HG02623 (cell line): ENCODE results near the gene PPCS.

Experiments
- ATAC-seq: cut with Tn5 transposase; IDR thresholded peaks from one replicate; pipeline ENCODE4 v1.9.1; 2021; ENCODE audit warnings: moderate library complexity; ENCODE audit not compliant: unreplicated experiment

PPCS gene

DNA sequence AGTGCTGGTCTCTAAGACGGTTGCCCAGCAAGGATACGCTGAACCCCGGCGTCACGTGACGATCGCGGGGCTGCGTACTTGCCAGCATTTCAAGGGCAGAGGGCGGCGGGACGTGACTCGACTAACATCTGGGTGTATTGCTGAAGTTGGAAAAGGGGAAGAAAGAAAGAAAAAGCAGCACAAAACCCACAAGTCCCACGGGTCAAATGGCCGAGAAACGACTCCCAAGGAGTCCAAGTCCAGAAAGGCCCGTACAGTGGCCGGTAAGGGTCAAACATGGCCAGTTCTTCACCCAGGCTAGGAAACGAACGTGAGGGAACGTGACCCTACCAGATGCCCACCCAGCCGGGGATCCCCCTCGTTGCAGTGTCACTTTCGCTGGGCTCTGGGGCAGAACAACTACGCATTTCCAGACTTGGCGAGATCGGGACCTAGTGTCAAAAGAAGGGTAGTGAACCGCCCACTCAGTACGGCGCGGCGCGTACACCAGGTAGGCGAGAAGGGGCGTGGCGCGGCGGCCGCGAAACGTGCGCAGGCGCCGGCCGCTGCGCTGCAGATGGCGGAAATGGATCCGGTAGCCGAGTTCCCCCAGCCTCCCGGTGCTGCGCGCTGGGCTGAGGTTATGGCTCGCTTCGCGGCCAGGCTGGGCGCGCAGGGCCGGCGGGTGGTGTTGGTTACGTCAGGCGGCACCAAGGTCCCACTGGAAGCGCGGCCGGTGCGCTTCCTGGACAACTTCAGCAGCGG is at the start of gene PPCS, which contains the start of gene ZMYND12:
PPCS (plus strand) TSS at position 534 of the 744 bp plus-strand sequence; CDS start at position 557, 23 bp downstream.
ZMYND12 (minus strand) TSS at position 13 of the 744 bp plus-strand sequence. CDS start 25 bp downstream, outside the sequence.
- ATAC-seq: peak; percentile 83

DNA sequence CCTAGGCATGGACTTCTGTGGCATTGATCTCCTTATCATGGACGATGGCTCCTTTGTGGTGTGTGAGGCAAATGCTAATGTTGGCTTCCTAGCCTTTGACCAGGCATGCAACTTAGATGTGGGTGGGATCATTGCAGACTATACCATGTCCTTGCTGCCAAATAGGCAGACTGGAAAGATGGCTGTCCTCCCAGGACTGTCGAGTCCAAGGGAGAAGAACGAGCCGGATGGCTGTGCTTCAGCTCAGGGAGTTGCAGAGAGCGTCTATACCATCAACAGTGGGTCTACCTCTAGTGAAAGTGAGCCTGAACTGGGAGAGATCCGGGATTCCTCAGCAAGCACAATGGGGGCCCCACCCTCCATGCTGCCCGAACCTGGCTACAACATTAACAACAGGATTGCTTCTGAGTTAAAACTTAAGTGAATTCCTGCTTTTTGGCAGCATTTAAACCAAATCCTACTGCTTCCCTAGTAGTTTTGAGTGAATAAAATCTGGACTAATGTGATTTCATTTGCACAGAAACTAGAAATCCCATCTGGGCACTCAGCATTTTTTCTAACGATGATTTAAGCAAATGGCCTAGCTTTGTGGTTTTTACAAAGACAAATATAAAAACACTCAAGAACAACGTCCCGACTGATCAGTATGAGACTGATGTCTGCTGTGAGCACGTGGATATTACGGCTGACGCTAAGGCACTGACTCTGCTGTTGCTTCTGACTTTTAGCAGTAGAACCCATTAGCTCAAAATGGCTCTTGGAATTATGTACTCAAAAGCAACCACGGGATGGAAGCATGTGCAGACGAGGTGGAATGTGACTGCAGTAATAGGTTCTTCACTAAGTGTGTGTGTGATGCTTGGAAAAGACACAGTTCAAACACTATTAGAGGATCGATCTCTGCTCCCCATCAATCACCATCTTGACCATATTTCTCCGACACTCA is 41.5 kb upstream of the PPCS start:
- ATAC-seq: no peak

DNA sequence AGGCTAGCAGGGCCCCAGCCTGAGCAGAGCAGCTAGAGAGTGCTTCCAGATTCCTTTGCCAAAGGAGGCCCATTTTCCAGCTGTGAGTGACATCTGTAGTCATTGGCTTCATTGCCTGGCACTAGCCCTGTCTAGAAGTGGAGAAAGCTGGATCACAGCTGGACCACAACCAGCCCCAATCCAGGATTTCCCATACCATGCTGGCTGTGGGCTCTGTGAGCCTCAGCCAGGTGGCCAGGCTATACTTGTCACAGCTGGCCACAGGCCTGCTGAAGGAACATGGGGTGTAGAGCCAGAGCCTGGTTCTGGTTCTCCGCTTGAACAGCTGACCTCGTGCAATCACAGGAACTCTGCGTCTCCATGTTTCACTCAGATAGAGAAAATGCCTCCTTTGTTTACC is 39.2 kb upstream of the PPCS start:
- ATAC-seq: no peak

DNA sequence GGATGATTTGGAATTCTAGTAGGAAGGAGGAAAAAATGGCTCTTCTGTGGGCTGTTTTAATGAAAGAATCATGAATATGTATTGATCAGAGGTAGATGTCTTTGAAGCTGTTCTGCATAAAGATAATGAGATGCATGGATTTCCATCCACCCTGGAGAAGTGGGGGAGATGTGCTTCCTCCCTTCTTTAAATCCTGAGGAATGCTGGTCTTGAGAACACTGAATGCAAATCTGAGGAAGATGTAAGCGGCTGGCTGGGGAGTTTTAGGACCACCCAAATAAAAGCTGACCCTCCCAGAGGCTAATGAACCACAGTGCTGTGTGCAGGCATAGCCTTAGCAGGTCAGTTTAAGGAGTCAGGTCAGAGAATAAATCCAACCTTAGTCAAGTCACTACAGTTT is 37.8 kb upstream of the PPCS start:
- ATAC-seq: no peak

DNA sequence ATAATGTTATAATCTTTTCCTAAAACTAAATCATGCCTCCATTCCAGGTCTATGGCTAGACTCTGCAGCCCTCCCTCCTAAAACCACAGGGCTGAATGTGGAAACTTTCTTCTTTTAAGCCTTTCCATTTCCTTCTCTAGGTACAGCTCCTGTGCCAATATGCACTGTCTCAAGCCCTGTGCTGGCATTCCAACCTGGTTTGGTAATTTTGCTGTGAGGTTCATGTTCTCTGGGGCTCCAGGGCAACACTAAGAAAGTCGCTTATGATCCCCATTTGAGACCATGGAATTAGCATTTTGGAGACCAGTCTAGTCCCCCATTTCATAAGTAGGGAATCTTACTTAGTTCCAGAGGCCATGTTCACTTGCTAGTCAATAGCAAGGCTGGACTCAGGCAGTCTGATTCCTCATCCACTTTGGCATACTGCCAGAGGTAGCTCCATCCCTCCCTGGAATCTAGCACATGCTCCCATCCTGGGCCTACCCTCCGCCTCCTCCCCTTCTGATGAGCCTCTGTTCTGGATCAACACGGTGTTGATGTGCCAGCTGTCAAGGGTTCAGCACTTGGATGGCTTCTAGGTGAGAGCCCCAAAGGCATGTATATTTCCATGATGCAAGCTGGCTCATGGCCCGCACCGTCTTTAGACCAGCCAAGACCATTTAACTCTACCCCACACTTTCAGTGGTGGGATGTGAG is 37.1 kb upstream of the PPCS start:
- ATAC-seq: no peak

DNA sequence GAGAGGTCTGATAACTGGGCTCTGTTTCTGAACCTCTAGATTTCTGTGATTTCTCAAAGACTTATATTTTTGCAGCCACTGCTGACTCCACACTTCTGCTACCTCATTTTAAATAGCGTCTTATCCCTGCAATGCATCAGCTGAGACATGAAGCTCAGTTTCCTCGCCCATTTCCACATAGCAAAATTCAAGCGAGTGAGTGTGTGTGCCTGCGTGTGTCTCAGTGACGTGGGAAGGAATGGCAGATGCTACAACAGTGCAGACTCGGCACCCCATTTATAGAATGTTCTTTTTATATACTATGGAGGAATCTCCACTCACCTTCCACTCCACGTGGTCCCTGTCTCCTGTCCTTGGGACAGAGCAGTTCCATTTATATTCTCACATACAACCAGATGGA is 36.2 kb upstream of the PPCS start:
- no peak for ATAC-seq

DNA sequence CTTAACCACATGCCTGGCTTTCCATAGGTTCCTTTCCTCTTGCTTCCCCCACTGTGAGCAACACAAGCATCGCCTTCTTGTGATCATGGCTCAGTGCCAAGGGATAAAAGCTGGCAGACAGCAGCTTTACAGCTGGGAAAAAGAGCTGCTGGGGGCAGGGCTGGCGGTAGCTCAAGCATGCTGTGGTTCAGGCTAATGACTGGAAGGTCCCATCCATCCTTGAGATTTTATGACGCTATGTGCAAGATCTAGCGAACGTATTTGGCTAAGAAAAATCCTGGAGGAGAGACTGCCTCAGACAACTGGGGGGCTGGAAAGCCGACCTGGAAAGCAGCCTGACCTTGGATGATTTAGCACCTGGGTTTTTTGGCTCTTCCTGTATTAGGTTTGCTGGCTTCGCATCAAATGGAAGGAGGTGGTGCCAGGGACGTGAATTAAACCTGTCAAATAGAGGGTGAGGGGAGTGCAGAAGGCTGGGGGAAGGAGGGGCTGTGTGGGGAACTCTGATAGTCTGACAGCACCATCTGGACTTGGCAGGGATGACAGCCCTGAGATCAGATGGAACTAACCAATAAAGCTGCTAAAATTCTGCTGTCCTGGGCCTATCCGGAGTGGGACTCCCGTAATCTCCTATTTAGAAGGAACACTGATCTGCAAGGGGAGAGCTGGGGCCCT is 35.3 kb upstream of the PPCS start:
- ATAC-seq: no peak

DNA sequence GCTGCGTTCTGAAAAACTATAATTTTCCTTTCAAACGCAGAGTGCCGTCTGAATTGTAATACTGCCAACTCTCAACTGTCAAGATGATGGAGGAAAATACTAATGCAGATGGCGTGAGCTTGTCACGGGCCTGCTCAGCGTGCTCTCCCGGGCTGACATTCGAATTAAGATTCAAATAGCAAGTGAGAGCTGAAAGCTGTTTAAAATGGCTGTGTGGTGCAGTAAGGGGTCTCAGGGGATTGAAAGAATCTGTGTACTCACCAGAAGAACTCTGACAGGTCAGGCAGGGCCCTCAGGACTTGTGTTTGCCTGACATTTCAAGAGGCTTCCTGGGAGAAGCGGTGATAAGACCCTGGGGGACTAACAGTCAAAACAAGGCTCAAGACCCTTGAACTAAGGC is 33.6 kb upstream of the PPCS start:
- ATAC-seq: no peak

DNA sequence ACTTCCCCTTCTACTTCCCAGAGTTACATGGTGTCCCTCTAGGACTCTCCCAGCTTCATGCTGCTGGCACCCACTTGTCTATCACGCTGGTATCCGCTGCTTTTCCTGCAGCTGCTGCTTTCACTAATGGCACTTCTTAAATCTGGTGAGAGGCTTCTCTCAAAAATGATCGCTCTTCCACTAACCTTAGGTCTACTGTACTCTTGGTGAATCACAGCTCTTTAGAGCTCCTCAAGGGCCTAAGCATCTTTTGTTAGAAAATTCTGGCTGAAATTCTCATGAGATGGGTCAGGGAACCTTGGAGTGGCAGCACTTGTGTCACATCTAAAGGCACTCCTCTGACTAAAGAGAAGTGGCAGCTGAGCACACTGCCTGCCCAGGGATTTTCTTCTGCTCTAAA is 32.7 kb upstream of the PPCS start:
- no peak for ATAC-seq

DNA sequence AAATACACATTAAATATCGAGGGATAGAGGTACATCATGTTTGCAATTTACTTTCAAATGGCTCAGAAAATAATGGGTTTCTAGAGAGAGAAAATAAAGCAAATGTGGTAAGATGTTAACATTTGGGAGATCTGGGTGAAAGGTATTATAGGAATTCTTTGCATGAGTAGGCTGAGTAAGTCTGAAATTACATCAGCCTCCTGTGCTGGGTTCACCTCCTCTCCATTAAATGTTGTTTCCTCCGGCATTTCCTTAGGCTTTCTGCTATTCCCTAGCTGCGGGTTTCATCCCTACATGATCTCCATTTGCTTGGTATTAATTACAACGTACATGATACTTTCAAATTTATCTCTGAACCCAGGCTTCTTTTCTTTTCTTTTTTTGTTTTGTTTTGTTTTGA is 32.1 kb upstream of the PPCS start:
- no peak for ATAC-seq

DNA sequence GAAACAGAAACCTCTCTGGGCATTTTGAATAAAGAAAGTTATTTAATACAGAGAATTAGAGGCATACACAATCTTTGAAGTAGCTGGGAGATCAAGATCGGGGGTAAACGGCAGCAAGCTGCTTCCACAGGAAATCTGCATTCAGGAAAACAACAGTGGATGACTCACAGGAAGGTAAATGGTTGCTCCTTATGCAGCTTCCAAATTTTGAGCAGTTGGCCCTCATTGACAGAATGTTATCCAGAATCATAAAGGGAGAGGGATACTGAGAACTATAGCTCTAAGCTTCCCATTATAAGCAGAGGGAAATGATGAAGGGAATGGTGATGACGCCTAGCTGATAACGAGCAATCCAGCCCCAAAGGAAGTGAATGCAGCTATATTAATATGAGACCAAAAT is 29.1 kb upstream of the PPCS start:
- no peak for ATAC-seq

DNA sequence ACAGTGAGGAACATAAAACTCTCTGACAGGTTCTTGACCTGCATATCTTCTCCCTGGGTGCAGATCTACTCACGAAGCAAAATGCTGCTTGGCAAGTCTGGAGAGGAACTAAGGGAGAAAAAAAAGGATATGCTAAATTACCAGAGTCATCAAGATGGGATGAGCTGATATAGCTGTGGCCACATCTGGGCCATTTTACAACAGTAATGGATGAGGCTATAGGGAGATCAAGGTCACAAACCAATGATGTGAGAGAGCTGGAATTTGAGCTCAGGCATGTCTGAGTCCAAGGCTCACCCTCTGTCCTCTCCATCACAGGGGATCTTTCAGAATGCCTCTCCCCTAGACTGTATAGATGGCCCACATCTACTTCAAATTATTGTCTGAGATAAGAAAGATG is 26.7 kb upstream of the PPCS start:
- ATAC-seq: no peak

DNA sequence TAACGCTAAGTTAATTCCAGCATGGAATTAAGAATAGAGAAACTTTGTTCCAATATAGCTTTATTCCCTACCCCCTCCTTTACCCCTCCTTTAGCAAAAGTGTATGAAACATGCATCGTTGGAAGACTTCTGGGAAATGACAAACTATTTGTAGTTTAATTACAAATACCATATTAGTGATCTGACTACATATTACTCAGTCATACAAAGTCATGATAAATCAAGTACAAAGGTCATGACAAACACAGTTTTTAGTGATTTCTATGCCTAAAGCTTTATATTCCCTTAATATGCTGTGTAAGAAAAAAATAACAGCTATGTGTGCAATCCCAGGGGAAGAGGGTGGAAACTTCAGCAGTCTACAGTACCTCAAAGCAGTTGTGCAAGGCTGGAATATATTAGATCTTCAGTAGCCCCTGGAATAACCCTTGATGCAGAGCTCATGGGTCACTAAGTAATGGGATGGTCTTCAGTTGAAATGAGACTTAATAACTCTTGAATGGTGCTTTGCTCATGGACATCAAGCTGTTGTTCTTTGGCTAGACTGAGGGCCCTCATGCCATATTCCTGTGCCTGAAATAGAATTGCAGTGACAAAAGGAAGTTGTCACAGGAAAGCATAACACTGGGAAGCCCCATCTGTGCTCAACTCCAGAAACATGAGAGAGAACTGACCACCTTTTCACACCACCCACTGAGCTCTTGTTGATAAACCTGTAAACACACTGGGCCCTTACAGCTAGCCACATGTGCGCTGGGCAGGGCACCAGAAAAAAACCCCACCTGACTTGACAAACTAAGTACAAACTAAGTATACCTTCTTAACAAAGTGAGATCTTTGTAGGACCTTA is 25.8 kb upstream of the PPCS start:
- ATAC-seq: no peak

DNA sequence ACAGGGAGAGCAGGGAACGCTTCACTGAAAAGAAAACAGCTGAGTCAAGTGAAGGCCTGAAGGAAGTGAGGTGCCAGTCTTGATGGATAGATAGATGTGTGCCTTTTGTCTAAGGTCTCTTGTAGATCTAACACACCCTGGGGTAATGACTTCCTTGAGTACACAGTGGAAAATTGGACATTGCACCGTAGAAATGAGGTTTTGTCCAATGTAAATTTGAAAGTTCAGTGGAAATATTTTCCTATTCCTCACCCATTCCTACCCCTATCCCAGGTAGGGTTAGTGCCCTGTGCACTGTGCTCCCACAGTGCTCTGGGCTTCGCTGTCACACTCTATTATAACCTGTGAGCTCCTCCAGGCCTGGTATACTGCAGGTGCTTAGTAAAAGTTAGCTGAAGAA is 24.8 kb upstream of the PPCS start:
- ATAC-seq: no peak

DNA sequence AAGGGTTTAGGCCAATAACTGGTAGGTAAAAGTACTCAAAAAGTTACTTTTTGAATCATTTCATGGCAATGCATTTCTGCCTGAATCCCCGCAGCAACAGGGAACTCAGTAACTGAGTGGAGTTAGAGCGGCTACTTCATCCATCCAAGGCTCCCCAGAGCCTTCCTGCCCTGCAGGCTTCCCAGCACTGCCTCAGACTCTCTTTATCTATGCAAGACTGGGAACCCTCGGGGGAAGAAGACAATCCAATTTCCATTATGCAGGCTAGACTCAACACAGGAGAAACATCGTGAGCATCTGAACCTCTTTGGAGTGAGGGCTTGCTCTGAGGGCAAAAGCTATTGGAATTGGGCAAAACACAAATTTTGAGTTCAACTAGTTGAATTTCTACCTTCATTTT is 23.6 kb upstream of the PPCS start:
- ATAC-seq: no peak

DNA sequence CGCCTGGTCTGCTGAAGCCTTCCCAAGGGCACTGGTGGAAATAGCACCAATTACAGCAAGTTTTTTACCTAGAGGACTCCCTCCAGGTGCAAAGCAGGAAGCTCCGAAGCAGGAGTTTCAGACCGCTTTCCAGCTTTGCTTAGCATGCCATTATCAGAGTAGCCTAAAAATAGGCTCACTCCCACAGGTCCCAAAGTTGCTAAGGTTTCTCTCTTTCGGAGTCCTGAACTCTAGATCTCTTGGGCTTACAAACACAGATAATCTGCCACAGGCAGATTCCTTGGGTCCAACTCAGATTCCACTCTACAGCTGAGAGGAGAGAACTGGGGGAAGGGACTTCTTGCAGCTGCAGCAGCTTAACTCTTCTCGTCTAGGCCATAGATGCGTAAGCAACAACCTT is 23.0 kb upstream of the PPCS start:
- ATAC-seq: no peak

DNA sequence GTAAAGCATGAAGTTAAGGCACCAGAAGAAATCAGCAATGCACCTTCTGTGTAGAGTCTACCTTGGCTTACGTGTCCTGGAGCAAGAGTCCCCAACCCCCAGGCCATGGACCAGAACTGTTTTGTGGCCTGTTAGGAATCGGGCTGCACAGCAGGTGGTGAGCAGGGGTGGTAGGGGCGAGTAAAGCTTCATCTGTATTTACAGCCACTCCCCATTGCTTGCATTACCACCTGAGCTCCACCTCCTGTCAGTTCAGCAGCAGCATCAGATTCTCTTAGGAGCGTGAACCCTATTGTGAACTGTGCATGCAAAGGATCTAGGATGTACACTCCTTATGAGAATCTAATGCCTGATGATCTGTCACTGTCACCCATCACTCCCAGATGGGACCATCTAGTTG is 22.0 kb upstream of the PPCS start:
- ATAC-seq: no peak

DNA sequence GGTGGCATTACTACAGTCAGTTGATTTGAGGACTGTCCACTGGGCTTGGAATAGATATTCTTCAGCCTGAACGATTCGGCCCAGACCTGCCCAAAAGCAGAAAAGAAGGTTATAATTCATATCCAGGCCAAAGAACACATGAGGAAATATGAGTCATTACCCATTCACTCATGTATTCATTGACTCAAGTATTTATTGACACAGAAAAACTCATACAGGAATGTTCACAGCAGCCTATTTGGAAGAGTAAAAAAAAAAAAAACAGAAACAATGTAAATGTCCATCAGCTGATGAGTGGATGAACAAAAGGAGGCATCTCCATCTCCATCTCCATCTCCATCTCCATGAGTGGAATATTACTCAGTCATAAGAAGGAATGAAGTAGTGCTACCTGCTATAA is 16.4 kb upstream of the PPCS start:
- no peak for ATAC-seq

DNA sequence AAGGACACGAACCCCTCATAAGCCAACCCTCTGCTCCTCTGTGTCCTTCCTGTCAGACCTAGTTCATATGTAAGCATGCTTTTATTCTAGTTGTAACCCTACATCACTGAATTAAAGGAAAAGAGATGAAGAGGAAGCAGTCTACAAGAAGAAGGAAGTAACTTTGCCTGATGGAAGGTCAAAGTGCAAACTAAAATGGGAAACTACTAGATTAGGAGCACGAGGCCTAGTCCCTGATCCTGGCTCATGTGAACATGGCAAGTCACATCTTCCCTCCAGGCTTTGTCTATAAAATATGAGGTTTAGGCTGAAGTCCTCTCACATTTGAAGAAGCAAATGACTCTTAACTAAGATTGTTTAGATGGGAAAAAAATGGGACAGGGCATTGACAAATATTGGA is 13.7 kb upstream of the PPCS start:
- ATAC-seq: no peak

DNA sequence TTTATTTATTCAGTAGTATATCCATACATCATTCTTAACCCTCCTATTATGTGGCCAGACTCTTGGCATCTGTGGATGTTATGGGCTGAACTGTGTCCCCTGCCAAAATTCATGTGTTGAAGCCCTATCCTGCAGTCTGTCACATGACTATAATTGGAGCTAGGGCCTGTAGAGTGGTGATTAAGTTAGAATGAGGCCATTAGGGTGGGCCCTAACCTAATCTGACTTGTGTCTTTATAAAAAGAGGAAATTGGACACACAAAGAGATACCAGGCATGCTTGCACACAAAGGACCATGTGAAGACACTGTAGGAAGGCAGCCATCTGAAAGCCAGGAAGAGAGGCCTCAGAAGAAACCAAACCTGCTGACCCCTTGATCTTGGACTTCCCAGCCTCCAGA is 7.1 kb upstream of the PPCS start:
- ATAC-seq: no peak
